ENCODE measurements around the gene RYR3.

Gene RYR3

DNA sequence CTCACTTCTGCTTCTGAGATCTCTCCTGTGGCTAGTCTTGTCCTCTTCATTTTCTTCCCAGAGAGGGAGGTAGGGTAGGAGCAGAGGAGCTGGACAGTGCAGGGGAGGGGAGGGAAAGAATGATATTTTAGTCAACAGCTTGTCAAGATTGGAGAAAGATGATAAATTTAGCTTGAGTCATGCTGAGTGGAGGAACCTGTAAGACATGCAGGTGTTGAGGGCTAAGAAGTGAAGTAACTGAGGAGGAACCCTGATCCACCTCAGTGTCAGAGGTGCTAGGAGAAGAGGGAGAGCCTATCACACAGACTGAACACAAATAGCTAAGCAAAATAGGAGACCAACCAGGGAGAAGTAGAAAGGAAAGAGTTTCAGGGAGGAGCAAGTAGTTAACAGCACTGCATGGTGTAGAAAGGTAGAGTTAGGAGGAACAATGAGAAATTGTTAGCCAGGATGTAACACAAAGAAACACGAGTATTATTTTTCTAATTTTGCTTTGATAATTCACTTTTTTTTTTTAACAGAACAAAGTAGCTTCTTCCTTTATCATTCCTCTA, 549.3 kb downstream of the RYR3 start:
- H3K4me3 ChIP-seq (ENCODE audit: low read length), result no peak overlapping the region
- no peak for TF ChIP-seq CTCF (conservative IDR thresholded peaks at IDR 0.05; ENCODE audit: low read length)

DNA sequence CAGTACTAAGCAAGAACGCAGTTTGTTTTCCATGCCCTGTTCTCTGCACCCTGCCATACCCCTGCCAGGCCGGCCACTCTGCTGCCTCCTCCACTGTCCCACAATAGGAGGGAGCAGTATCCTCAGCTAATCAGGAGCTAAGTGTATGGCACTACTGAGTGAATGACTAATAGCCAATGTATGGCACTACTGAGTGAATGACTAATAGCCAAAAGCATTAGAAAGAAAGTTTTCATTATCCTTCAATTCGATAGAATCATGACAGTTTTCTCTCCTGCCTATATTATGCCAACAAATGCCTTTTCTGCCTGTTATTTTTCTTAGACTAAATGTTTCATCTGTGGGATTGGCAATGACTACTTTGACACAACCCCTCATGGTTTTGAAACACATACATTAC, 550.0 kb downstream of the RYR3 start:
- no peak overlapping the region for H3K4me3 ChIP-seq (ENCODE audit: low read length)
- peak; percentile 23 for DNase-seq (ENCODE audit: low read depth)
- TF ChIP-seq CTCF (conservative IDR thresholded peaks at IDR 0.05; ENCODE audit: low read length), result no peak

More for the DNA sequence above, 549.3 kb downstream of the RYR3 start:
- no peak for DNase-seq (ENCODE audit: low read depth)

- no peak for TF ChIP-seq CTCF (conservative IDR thresholded peaks at IDR 0.05; ENCODE audit: low read length)
- no peak for DNase-seq (ENCODE audit: low read depth)
- no peak overlapping the region for H3K4me3 ChIP-seq (ENCODE audit: low read length)
Observed at GRCh38 chr15:33864360-33865075, 553.8 kb downstream of the RYR3 start.

DNA sequence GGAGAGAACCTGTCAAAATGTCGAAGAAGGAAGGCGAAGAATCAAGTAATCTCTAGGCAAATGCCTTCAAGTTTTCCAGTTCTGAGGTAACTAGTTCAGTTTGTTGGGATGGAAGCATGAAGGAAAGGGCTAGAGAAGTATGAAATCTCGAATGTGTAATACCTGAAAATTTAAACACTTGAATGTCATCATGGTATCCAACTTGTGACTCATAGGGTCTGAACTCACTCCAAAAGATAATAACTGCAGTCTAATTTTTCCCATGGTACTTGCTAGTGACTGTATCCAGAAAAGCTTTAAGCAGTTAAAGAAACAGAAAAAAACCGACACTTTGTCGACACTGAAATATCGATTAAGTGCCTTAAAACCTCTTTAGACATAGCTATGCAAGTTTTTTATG, 554.6 kb downstream of the RYR3 start:
- TF ChIP-seq CTCF (conservative IDR thresholded peaks at IDR 0.05; ENCODE audit: low read length), result no peak
- no peak overlapping the region for H3K4me3 ChIP-seq (ENCODE audit: low read length)
- DNase-seq (ENCODE audit: low read depth), result no peak

DNA sequence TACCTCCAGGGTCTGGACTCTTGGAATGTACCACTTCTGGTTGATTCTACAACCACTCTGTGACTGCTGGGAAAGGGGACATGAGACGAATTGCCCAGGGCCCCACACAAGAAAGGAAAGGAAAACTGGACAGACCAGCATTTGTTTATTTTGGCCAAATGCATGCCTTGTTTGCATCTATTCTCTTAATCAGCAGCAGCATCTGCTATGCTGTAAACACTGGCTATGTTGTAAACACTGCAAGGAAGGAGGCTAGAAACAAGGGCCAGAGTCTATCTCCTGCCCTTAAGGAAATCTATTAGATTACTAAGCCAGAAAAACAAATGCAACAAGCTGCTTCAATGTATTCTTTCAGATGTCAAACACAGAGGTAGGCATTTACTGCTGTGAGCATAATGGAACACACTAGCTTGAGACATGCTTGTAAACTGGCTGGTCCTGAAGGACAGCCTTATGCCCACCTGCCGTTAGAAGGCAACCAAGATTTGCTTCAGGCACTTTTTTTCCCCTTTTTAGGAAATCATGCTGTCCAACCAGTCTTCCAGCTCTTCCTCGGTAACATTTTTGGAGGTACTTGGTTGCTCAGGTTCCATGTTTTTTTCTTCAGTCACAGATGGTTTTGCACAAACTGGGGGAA, 555.5 kb downstream of the RYR3 start:
- no peak for TF ChIP-seq CTCF (conservative IDR thresholded peaks at IDR 0.05; ENCODE audit: low read length)
- no peak overlapping the region for H3K4me3 ChIP-seq (ENCODE audit: low read length)
- DNase-seq (ENCODE audit: low read depth), result no peak

GRCh38 chr15:33871980-33872379, 561.2 kb downstream of the RYR3 start:
- TF ChIP-seq CTCF (conservative IDR thresholded peaks at IDR 0.05; ENCODE audit: low read length), result no peak
- DNase-seq (ENCODE audit: low read depth), result no peak
- no peak overlapping the region for H3K4me3 ChIP-seq (ENCODE audit: low read length)

Data from AG10803 (cell line).